B cell (primary cell): Measurements from ENCODE around the gene FAM83G. TPM values are rescaled to one million over a fixed set of nuclear protein-coding genes. Genes with fewer than 3 reads are reported as not detected.

Experiments used
- ATAC-seq: fragments of 200-7000 bp; cut with Tn5 transposase; one replicate; pipeline ENCODE4 v1.10.0; 2021; ENCODE audit warnings: low read depth, mild to moderate bottlenecking, moderate number of reproducible peaks, moderate library complexity
- CTCF ChIA-PET: fragments of 350-600 bp; sonication (Branson Sonifier 250); formaldehyde crosslinking; loops from one replicate; lab custom pipeline; 2021; ENCODE audit warnings: antibody characterized with exemption, inconsistent platforms; lab: Charles Lee
- POLR2A ChIA-PET: fragments of 350-600 bp; sonication (Branson Sonifier 250); formaldehyde crosslinking; loops from one replicate; lab custom pipeline; 2021; ENCODE audit warnings: antibody characterized with exemption; lab: Charles Lee
- DNase-seq: peaks from one replicate; pipeline ENCODE4 v3.0.0; 2013
- H2AFZ ChIP-seq: 2 replicates; pipeline ENCODE4 v1.6.1; 2012; ENCODE audit warnings: mild to moderate bottlenecking, low read depth, low read length; ENCODE audit not compliant: insufficient read depth, poor library complexity, severe bottlenecking
- H3K27ac ChIP-seq, 2 donors: 1 replicate in 1 of 2; 2 replicates in 1 of 2; pipeline ENCODE4 v1.5.1; 2012 to 2013; ENCODE audit warnings: low read length in 2 of 2, mild to moderate bottlenecking in 2 of 2, moderate library complexity in 1 of 2
- H3K27me3 ChIP-seq, 4 experiments: fragments of 200-600 bp in 1 of 4; sonication (generic) in 1 of 4; replicated peaks in 1 of 4; 1 replicate in 2 of 4; 2 replicates in 2 of 4; pipeline versions ENCODE4 v1.6.1 to v1.7.0; 2013 to 2016; ENCODE audit warnings: low read length in 3 of 4, mild to moderate bottlenecking in 2 of 4, mixed read lengths in 1 of 4, moderate library complexity in 1 of 4; ENCODE audit not compliant: insufficient read depth in 4 of 4, control insufficient read depth in 3 of 4; ENCODE audit errors: control extremely low read depth in 1 of 4
- H3K36me3 ChIP-seq, 2 experiments: replicated peaks in 1 of 2; 1 replicate in 1 of 2; 2 replicates in 1 of 2; pipeline versions ENCODE4 v1.6.1 to v1.7.1; 2013; ENCODE audit warnings: low read length in 1 of 2; ENCODE audit not compliant: insufficient read depth in 2 of 2, control insufficient read depth in 1 of 2; ENCODE audit errors: control extremely low read depth in 1 of 2, extremely low read depth in 1 of 2
- H3K4me1 ChIP-seq, 2 donors: fragments of 200-600 bp in 1 of 2; sonication (generic) in 1 of 2; 1 replicate in 1 of 2; 2 replicates in 1 of 2; pipeline versions ENCODE4 v1.5.1 to v1.6.1; 2013 to 2017; ENCODE audit warnings: low read length in 2 of 2; ENCODE audit not compliant: control insufficient read depth in 2 of 2, insufficient read depth in 2 of 2
- H3K4me2 ChIP-seq: replicated peaks from 2 replicates; pipeline ENCODE3; 2012; ENCODE audit warnings: mild to moderate bottlenecking, low read depth, low read length; ENCODE audit not compliant: poor library complexity, severe bottlenecking
- H3K4me3 ChIP-seq, 5 experiments: fragments of 200-600 bp in 1 of 5; sonication (generic) in 1 of 5; 1 replicate in 3 of 5; 2 replicates in 2 of 5; pipeline versions ENCODE4 v1.5.1 to v1.7.0; 2011 to 2016; ENCODE audit warnings: low read length in 4 of 5, mild to moderate bottlenecking in 4 of 5, low read depth in 2 of 5, control low read depth in 1 of 5, moderate library complexity in 1 of 5; ENCODE audit not compliant: insufficient read depth in 1 of 5; ENCODE audit errors: control extremely low read depth in 1 of 5, extremely low read depth in 1 of 5
- H3K79me2 ChIP-seq: fragments of 200-600 bp; sonication (generic); one replicate; pipeline ENCODE4 v1.6.0; 2016; ENCODE audit warnings: low read length; ENCODE audit not compliant: control insufficient read depth, insufficient read depth
- H3K9ac ChIP-seq: fragments of 200-600 bp; sonication (generic); 2 replicates; pipeline ENCODE4 v1.6.1; 2017; ENCODE audit warnings: mild to moderate bottlenecking, low read length, moderate library complexity
- H3K9me3 ChIP-seq, 3 donors: one replicate each; pipeline versions ENCODE4 v1.6.1 to v1.7.1; 2013; ENCODE audit warnings: low read length in 2 of 3; ENCODE audit not compliant: control insufficient read depth in 2 of 3, insufficient read depth in 1 of 3; ENCODE audit errors: control extremely low read depth in 1 of 3
- H4K20me1 ChIP-seq: 2 replicates; pipeline ENCODE4 v1.6.0; 2012; ENCODE audit warnings: mild to moderate bottlenecking, low read length; ENCODE audit not compliant: insufficient read depth, control insufficient read depth, poor library complexity, severe bottlenecking
- H3K27ac Mint-ChIP-seq: one replicate; pipeline ENCODE4 v1.8.0; 2021; ENCODE audit warnings: mixed read lengths
- H3K27me3 Mint-ChIP-seq: one replicate; pipeline ENCODE4 v1.8.0; 2021; ENCODE audit warnings: mixed read lengths
- H3K4me1 Mint-ChIP-seq: one replicate; pipeline ENCODE4 v1.8.0; 2021; ENCODE audit warnings: mixed read lengths
- H3K4me3 Mint-ChIP-seq: one replicate; pipeline ENCODE4 v1.8.0; 2021; ENCODE audit warnings: mixed read lengths
- H3K9me3 Mint-ChIP-seq: one replicate; pipeline ENCODE4 v1.8.0; 2022; ENCODE audit warnings: mixed read lengths; ENCODE audit not compliant: insufficient read depth
- CTCF ChIP-seq: fragments of 200-600 bp; IDR thresholded peaks from one replicate; pipeline ENCODE4 v1.8.0; 2022; ENCODE audit warnings: antibody characterized with exemption, mild to moderate bottlenecking
- EZH2 ChIP-seq: IDR thresholded peaks from 2 replicates; pipeline ENCODE4 v1.6.1; 2012; ENCODE audit warnings: borderline replicate concordance, low read depth, mild to moderate bottlenecking, moderate library complexity, low read length; ENCODE audit not compliant: insufficient read depth, poor library complexity, severe bottlenecking
- WGBS: methylation state at CpG from one replicate; pipeline ENCODE4 v1.1.5; 2013; ENCODE audit warnings: missing lambda C conversion rate; ENCODE audit not compliant: insufficient coverage; 5-methylcytosine and 5-hydroxymethylcytosine counted together
- intact Hi-C: fragments of 100-400 bp; cut with micrococcal nuclease; formaldehyde crosslinking; loops from one replicate; pipeline ENCODE4 v1.10.0; 2022
- polyA plus RNA-seq: library from polyadenylated mRNA; depleted of rRNA; stranded (reverse); fragments of >200 nt; gene quantifications from 2 replicates; pipeline ENCODE4 v1.2.3, GENCODE V29; 2012
- total RNA-seq, 2 donors: library from RNA; stranded (reverse); fragments of 120-200 nt in 1 of 2; gene quantifications; 1 replicate in 1 of 2; 2 replicates in 1 of 2; pipeline versions ENCODE4 v1.2.3 to v1.2.4, GENCODE V29; 2013 to 2022

FAM83G gene
- total and polyA plus RNA-seq, 2 donors (not counting 1 experiment from before 2014, with no cell fraction given): 4.7 to 14.3 TPM

DNA sequence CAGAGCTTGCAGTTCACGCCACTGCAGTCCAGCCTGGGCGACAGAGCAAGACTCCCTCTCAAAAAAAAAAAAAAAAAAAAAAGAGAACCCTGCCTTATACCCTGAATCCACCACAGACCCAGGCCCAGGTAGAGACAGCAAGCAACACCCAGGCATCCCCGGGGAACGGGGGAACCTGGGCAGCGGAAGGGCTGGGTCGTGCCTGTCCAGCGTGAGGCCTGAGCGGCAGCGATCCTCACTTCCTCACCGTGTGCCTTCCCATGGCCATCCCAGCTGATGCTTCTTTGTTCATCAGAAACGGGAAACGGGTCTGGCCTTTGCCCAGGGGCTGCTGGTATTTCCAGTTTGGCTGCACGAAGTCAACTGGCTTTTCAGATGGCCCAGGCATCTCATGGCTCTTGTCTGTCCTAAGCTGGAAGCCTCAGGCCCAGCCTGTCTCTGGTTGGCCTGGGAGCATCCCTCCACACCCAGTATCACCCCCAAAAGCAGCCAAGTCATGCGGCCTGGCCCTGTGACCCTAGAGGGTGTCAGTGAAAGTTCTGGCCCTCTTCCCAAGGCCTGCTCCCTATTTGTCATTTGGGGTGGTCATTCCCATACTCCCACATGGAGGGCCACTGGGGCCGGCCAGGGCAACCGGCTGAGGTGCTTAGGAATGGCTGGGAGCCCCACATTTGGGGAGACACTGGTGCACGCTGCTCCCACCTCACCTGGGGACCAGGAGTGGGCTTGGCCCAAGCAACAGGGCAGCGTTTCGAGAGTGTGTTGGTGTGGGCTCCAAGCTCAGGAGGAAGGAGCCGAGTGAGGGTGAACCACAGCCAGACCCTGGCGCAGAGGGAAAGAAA lies 20.1 kb downstream of the FAM83G start:
- H3K79me2 ChIP-seq: no peaks in the 10 kb centered on the region
- H3K4me1 Mint-ChIP-seq: no peaks in the 10 kb centered on the region
- no peak overlapping the region for H3K4me3 Mint-ChIP-seq
- ChIA-PET POLR2A (no interaction called here), CTCF (no interaction called here)
- no peaks in the 10 kb centered on the region for H3K9me3 Mint-ChIP-seq
- no peaks in the 10 kb centered on the region for H3K4me1 ChIP-seq
- DNase-seq: no peak
- WGBS: 97% methylated on average over 20 of the region's 21 CpGs
- no peaks in the 10 kb centered on the region for H4K20me1 ChIP-seq
- TF ChIP-seq CTCF (no peak), EZH2 (no peak)
- no peak overlapping the region for H2AFZ ChIP-seq
- H3K4me2 ChIP-seq: no peak overlapping the region
- peaks cover 0 to 8% of the 10 kb centered on the region in 2 experiments for H3K36me3 ChIP-seq
- no peaks in the 10 kb centered on the region for H3K9me3 ChIP-seq
- no peaks in the 10 kb centered on the region for H3K27me3 ChIP-seq
- H3K27ac Mint-ChIP-seq: no peak overlapping the region
- no peak for ATAC-seq
- no peak overlapping the region for H3K27ac ChIP-seq
- intact Hi-C loops: no loop called here
- no peak overlapping the region for H3K4me3 ChIP-seq
- H3K27me3 Mint-ChIP-seq: no peaks in the 10 kb centered on the region
- no peak overlapping the region for H3K9ac ChIP-seq
